Medulla oblongata (tissue), 1 donor: ENCODE measurements around the gene TAF11L6.
A peak's percentile ranks its signal among the peaks of the same experiment; 100 is the strongest.
"Not testable (repeated sequence)": the region's sequence is repeated elsewhere in the genome, so short reads cannot be mapped to it uniquely, and the experiment has no call there.

Source experiments
- DNase-seq: peaks from one replicate; pipeline ENCODE4 v3.0.0-alpha.2; 2015; ENCODE audit errors: extremely low spot score

TAF11L6 gene

GRCh38 chr5:17528369-17528768 is at the start of gene TAF11L6:
TSS of gene TAF11L6 (plus strand) at chr5:17528669.
- DNase-seq: not testable (repeated sequence)

GRCh38 chr5:17481378-17481777 is 47.1 kb upstream of the TAF11L6 start:
- DNase-seq: no peak

GRCh38 chr5:17482790-17483189 is 45.7 kb upstream of the TAF11L6 start:
- DNase-seq: no peak

- DNase-seq: not testable (repeated sequence)
These were observed 41.9 kb upstream of the TAF11L6 start for GRCh38 chr5:17486464-17487173.

GRCh38 chr5:17487174-17487512 is 41.3 kb upstream of the TAF11L6 start:
- no peak for DNase-seq

- DNase-seq: not testable (repeated sequence)
These were observed 37.2 kb upstream of the TAF11L6 start for GRCh38 chr5:17491257-17491656.

- DNase-seq: no peak
These were observed 35.7 kb upstream of the TAF11L6 start for GRCh38 chr5:17492770-17493169.

- no peak for DNase-seq
These were observed 31.0 kb upstream of the TAF11L6 start for GRCh38 chr5:17497446-17497845.

GRCh38 chr5:17497931-17498330 is 30.5 kb upstream of the TAF11L6 start, which contains the start of gene TAF11L2:
TSS of gene TAF11L2 (plus strand) at chr5:17498231.
- DNase-seq: not testable (repeated sequence)

GRCh38 chr5:17511775-17512325 is 16.6 kb upstream of the TAF11L6 start:
- no peak for DNase-seq

GRCh38 chr5:17517526-17517925 is 10.9 kb upstream of the TAF11L6 start:
- DNase-seq: not testable (repeated sequence)

GRCh38 chr5:17518067-17518466 is 10.4 kb upstream of the TAF11L6 start, which contains the start of gene TAF11L3:
TSS of gene TAF11L3 (plus strand) at chr5:17518367.
- DNase-seq: not testable (repeated sequence)

- DNase-seq: not testable (repeated sequence)
These were observed 9.0 kb upstream of the TAF11L6 start for GRCh38 chr5:17519508-17519907.

GRCh38 chr5:17521501-17521900 is 7.0 kb upstream of the TAF11L6 start, which contains the start of gene TAF11L4:
TSS of gene TAF11L4 (plus strand) at chr5:17521801.
- DNase-seq: not testable (repeated sequence)

- not testable (repeated sequence) for DNase-seq
These were observed 3.5 kb upstream of the TAF11L6 start, which contains the start of gene TAF11L5 for GRCh38 chr5:17524935-17525334. TSS of gene TAF11L5 (plus strand) at chr5:17525235.

- peak; percentile 50 for DNase-seq
These were observed 2.0 kb upstream of the TAF11L6 start for GRCh38 chr5:17526504-17526903.
